ENCODE measurements around the gene PAIP2. TPM values are rescaled to one million over a fixed set of nuclear protein-coding genes. Genes with fewer than 3 reads are reported as not detected.
A peak's percentile ranks its signal among the peaks of the same experiment; 100 is the strongest.
"Not testable (repeated sequence)": the region's sequence is repeated elsewhere in the genome, so short reads cannot be mapped to it uniquely, and the experiment has no call there.

Gene PAIP2
- total and polyA plus RNA-seq, 9 donors = 68.4 to 142 (median 104) TPM

DNA sequence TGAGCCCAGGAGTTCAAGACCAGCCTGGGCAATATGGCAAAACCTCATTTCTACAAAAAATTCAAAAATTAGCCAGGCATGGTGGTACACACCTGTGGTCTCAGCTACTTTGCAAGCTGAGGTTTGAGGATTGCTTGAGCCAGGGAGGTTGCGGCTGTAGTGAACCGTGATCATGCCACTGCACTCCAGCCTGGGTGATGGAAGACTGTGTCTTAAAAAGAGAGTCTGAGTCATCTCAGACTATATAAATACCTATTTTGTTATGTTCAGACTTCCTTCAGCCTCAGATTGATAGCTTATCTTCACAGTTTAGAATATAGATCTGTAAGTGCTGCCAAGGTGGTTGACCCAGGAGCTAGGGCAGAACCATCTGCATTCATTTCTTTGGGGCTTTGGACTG is 1.6 kb upstream of the PAIP2 start:
- Histone ChIP-seq H3K27ac (no peak overlapping the region), H3K36me3 (no peaks in the 10 kb centered on the region), H3K4me3 (no peak overlapping the region), H3K4me1 (ENCODE audit: insufficient read depth) (peaks cover 11% of the 10 kb centered on the region), H3K27me3 (no peaks in the 10 kb centered on the region), H3K9me3 (no peaks in the 10 kb centered on the region)
- no peak for DNase-seq
- TF ChIP-seq, protein P1, sequence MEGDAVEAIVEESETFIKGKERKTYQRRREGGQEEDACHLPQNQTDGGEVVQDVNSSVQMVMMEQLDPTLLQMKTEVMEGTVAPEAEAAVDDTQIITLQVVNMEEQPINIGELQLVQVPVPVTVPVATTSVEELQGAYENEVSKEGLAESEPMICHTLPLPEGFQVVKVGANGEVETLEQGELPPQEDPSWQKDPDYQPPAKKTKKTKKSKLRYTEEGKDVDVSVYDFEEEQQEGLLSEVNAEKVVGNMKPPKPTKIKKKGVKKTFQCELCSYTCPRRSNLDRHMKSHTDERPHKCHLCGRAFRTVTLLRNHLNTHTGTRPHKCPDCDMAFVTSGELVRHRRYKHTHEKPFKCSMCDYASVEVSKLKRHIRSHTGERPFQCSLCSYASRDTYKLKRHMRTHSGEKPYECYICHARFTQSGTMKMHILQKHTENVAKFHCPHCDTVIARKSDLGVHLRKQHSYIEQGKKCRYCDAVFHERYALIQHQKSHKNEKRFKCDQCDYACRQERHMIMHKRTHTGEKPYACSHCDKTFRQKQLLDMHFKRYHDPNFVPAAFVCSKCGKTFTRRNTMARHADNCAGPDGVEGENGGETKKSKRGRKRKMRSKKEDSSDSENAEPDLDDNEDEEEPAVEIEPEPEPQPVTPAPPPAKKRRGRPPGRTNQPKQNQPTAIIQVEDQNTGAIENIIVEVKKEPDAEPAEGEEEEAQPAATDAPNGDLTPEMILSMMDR (IDR thresholded peaks at IDR 0.05) = no peak
- TF ChIP-seq POLR2A (IDR thresholded peaks at IDR 0.05) (no peak), EP300 (IDR thresholded peaks at IDR 0.05) (no peak)
- 81 to 88% (median 85%) methylated on average over 2 of the region's 2 CpGs for WGBS, 3 donors
- intact Hi-C loops (cut with DNase I) = loop anchor here in 2 of 4 donors (5.0 kb wide), 2 partner anchors 43 to 48 kb away; partner anchors contain the start of gene MATR3 (in 1 of the 2)

DNA sequence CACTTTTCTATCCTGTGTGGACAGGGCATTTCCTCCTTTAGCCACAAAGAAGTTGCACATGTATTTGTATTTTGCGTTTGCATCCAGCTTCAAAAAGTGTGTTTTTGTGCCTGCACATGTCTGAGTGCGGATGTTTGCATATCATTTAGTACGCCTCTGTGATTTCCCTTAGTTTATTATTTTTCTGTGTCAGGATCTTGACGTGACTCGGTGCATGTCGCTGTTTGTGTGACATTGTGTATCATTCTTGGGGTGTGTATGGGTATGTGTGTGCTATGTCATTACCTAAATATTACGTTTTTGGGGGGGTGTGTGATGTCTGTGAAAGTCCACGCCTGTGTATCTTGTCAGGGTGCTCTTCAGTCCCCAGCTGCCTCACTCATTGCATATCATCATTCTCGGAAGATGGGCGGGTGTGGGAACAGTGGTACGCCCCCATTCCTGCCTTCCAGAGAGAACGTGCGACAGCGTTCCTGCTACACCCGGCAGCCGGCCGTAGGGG is 416 bp upstream of the PAIP2 start:
- Histone ChIP-seq H3K9me3 (no peaks in the 10 kb centered on the region), H3K27ac (no peak overlapping the region), H3K4me3 (peak overlapping the region; percentile 96), H3K36me3 (no peaks in the 10 kb centered on the region), H3K27me3 (no peaks in the 10 kb centered on the region), H3K4me1 (ENCODE audit: insufficient read depth) (peaks cover 12% of the 10 kb centered on the region)
- no peak for DNase-seq
- intact Hi-C loops (cut with DNase I) = loop anchor here in 2 of 4 donors (5.0 kb wide), 2 partner anchors 44 to 49 kb away; partner anchors contain the start of gene MATR3 (in 1 of the 2)
- TF ChIP-seq, protein P1 (IDR thresholded peaks at IDR 0.05) = no peak
- TF ChIP-seq POLR2A (IDR thresholded peaks at IDR 0.05) = no peak
- no peak for TF ChIP-seq EP300 (IDR thresholded peaks at IDR 0.05)
- WGBS, 3 donors = 1 to 2% (median 1%) methylated on average over 14 to 17 of the region's 17 CpGs

DNA sequence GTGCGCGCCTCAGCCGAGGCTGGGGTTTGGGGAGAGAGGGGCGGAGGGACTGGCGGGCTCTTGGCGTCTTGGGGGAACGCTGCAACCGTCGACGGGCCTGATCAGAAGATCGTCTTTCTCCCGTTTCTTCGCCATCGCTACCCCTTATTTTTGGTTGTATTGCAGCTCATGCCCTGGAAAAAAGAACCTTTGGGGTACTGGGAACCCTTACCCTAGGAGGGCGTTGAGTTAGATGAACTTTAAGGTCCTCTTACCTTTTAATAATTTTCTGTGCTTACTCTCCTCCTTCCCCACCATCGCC is 719 bp downstream of the PAIP2 start:
- intact Hi-C loops (cut with DNase I) = loop anchor here in 2 of 4 donors (5.0 kb wide), 2 partner anchors 45 to 50 kb away; partner anchors contain the start of gene MATR3 (in 1 of the 2)
- Histone ChIP-seq H3K4me1 (ENCODE audit: insufficient read depth) (peaks cover 9% of the 10 kb centered on the region), H3K9me3 (no peaks in the 10 kb centered on the region)

DNA sequence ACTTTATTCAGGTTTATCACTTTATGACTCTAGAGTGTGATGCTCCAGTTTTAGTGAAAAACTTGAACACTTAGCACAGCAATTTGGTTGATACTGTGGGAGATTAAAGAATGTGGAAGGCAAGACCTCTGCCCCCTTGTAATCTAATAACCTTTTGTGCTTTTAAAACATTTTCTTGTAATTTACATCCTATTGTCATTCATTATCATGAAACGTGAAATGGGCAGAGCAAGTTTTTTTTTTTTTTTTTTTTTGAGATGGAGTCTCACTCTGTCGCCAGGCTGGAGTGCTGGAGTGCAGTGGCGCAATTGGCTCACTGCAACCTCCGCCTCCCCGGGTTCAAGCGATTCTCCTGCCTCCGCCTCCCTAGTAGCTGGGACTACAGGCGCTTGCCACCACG is 1.8 kb downstream of the PAIP2 start:
- H3K27ac ChIP-seq = no peak overlapping the region

More for the DNA sequence above, 719 bp downstream of the PAIP2 start:
- no peak for DNase-seq
- WGBS, 3 donors = 0% methylated on average over 16 of the region's 16 CpGs
- Histone ChIP-seq H3K27me3 (no peaks in the 10 kb centered on the region), H3K27ac (peak overlapping the region; percentile 82 to 97), H3K4me3 (peak overlapping the region; percentile 96), H3K36me3 (no peaks in the 10 kb centered on the region)
- TF ChIP-seq POLR2A (IDR thresholded peaks at IDR 0.05) = no peak
- no peak for TF ChIP-seq EP300 (IDR thresholded peaks at IDR 0.05)
- TF ChIP-seq, protein P1 (IDR thresholded peaks at IDR 0.05) = no peak

DNA sequence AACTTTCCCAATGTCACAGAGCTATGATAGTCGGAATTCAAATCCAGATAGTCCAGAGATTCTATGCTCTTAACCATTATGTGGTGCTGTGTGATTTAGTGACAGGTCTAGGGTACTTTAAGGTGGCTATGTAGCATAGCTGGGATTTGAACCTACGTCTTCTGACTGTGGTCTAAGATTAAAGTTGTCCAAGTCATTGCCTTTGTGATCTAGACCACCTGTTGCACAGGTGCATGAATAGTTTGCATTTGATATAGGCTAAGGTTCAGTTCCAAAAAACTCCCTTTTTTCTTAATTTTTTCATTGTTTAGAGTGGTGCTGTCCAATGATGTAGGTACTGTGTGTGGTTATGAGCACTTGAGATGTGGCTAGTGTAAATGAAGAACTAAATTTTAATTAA is 2.5 kb downstream of the PAIP2 start:
- H3K4me1 ChIP-seq (ENCODE audit: insufficient read depth) = peaks cover 13% of the 10 kb centered on the region
- no peak for DNase-seq
- no peaks in the 10 kb centered on the region for H3K9me3 ChIP-seq
- TF ChIP-seq POLR2A (IDR thresholded peaks at IDR 0.05) (no peak), EP300 (IDR thresholded peaks at IDR 0.05) (no peak)
- TF ChIP-seq, protein P1 (IDR thresholded peaks at IDR 0.05) = no peak
- intact Hi-C loops (cut with DNase I) = loop anchor here in 2 of 4 donors (5.0 kb wide), 2 partner anchors 47 to 52 kb away; partner anchors contain the start of gene MATR3 (in 1 of the 2)
- H3K36me3 ChIP-seq = no peaks in the 10 kb centered on the region
- H3K4me3 ChIP-seq = no peak overlapping the region
- H3K27me3 ChIP-seq = no peaks in the 10 kb centered on the region
- no peak overlapping the region for H3K27ac ChIP-seq
- 75 to 79% (median 76%) methylated on average over 2 of the region's 2 CpGs for WGBS, 3 donors

More for the DNA sequence above, 1.8 kb downstream of the PAIP2 start:
- H3K4me3 ChIP-seq = no peak overlapping the region
- peaks cover 12% of the 10 kb centered on the region for H3K4me1 ChIP-seq (ENCODE audit: insufficient read depth)
- intact Hi-C loops (cut with DNase I) = loop anchor here in 2 of 4 donors (5.0 kb wide), 2 partner anchors 46 to 51 kb away; partner anchors contain the start of gene MATR3 (in 1 of the 2)
- DNase-seq = no peak
- no peak for TF ChIP-seq POLR2A (IDR thresholded peaks at IDR 0.05)
- H3K27me3 ChIP-seq = no peaks in the 10 kb centered on the region
- WGBS, 3 donors = 79 to 84% (median 82%) methylated on average over 9 of the region's 9 CpGs
- H3K36me3 ChIP-seq = no peaks in the 10 kb centered on the region
- H3K9me3 ChIP-seq = no peaks in the 10 kb centered on the region

DNA sequence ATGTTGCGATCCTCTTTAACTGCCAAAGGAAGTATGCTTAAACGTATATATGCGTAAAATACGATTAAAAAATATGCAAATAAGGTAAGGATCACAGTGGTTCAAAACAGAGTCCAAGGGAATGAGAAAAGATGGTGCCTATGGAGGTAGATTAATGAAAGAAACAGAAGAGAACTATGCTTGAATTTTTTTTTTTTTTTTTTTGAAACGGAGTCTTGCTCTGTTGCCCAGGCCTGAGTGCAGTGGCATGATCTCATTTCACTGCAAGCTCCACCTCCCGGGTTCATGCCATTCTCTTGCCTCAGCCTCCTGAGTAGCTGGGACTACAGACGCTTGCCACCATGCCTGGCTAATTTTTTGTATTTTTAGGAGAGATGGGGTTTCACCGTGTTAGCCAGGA is 3.8 kb downstream of the PAIP2 start:
- intact Hi-C loops (cut with DNase I); H3K27ac ChIP-seq; H3K27me3 ChIP-seq; H3K9me3 ChIP-seq; H3K36me3 ChIP-seq; H3K4me3 ChIP-seq; DNase-seq: not testable (repeated sequence)
- peaks cover 17% of the 10 kb centered on the region for H3K4me1 ChIP-seq (ENCODE audit: insufficient read depth)
- 93 to 94% (median 94%) methylated on average over 8 of the region's 8 CpGs for WGBS, 3 donors

DNA sequence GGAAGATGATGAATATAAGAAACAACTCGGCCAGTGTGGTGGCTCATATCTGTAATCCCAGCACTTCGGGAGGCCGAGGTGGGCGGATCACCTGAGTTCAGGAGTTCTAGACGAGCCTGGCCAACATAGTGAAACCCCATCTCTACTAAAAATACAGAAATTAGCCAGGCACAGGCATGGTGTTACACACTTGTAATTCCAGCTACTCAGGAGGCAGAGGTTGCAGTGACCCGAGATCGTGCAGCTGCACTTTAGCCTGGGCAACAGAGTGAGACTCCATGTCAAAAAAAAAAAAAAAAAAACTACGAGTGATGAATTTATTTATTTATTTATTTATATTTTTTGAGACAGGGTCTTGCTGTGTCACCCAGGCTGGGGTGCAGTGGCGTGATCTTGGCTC is 6.2 kb downstream of the PAIP2 start:
- H3K4me3 ChIP-seq; H3K27ac ChIP-seq; intact Hi-C loops (cut with DNase I); DNase-seq; H3K27me3 ChIP-seq; H3K9me3 ChIP-seq; H3K36me3 ChIP-seq: not testable (repeated sequence)
- 89 to 92% (median 90%) methylated on average over 9 of the region's 9 CpGs for WGBS, 3 donors
- H3K4me1 ChIP-seq (ENCODE audit: insufficient read depth) = peaks cover 14% of the 10 kb centered on the region

Data from ovary (tissue), 9 donors.